Epidermal melanocyte (primary cell): ENCODE measurements around the gene MYH6.

Source experiments
- DNase-seq: peaks from one replicate; pipeline ENCODE4 v3.0.0; 2011; ENCODE audit warnings: low spot score; ENCODE audit not compliant: insufficient read length

The MYH6 gene

GRCh38 chr14:23379366-23380196 lies 28.5 kb downstream of the MYH6 start:
- no peak for DNase-seq

- DNase-seq: no peak
Measured at GRCh38 chr14:23378612-23379220, 29.4 kb downstream of the MYH6 start.

GRCh38 chr14:23377573-23378563 lies 30.2 kb downstream of the MYH6 start:
- no peak for DNase-seq

GRCh38 chr14:23377198-23377550 lies 30.9 kb downstream of the MYH6 start:
- DNase-seq: no peak

DNA sequence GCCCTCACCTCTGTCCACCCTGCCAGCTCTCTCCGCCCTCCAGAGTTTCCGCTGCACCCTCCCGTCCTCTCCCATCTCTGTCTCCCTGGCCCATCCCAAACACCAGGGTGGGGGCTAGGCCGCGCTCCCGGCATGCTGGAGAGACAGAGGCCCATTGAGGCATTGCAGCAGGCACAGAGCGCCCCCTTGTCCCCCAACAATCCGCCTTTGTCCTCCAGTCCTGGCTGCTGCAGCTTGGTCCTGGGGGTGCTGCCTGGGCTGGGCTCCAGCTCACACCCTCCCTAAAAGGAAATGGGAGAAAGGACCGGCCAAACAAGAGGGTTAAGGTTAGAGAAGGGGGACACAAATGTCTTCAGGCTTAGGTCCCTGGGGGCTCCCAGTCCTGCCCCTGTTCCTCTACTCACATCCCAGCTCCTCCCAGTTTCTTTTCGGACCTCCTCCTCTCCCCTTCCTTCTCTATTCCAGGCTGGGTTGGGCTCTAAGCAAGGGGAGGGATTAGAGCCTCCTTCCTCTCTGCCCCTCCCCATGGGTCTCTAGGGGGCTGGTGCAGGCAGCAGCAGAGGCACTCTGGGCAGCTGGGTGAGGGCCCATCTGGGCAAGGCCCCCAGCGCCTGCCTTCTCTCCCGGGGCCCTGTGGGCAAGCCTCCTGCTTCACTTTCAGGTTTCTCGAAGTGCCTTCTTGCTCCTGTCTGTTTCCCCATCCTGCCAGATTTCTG lies 31.4 kb downstream of the MYH6 start, which contains the start of gene CMTM5:
Gene CMTM5, plus strand, starts transcription at position 565 of the 716 bp plus-strand sequence. CDS start 206 bp downstream, outside the sequence.
- DNase-seq: no peak

DNA sequence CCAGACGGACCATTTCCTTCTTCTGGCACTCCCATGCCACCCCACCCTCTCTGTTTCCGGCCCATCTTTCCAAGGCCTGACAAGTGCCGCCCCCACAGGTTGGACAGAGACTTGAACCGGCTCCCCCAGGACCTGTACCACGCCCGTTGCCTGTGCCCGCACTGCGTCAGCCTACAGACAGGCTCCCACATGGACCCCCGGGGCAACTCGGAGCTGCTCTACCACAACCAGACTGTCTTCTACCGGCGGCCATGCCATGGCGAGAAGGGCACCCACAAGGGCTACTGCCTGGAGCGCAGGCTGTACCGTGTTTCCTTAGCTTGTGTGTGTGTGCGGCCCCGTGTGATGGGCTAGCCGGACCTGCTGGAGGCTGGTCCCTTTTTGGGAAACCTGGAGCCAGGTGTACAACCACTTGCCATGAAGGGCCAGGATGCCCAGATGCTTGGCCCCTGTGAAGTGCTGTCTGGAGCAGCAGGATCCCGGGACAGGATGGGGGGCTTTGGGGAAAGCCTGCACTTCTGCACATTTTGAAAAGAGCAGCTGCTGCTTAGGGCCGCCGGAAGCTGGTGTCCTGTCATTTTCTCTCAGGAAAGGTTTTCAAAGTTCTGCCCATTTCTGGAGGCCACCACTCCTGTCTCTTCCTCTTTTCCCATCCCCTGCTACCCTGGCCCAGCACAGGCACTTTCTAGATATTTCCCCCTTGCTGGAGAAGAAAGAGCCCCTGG lies 32.4 kb downstream of the MYH6 start:
- DNase-seq: no peak

DNA sequence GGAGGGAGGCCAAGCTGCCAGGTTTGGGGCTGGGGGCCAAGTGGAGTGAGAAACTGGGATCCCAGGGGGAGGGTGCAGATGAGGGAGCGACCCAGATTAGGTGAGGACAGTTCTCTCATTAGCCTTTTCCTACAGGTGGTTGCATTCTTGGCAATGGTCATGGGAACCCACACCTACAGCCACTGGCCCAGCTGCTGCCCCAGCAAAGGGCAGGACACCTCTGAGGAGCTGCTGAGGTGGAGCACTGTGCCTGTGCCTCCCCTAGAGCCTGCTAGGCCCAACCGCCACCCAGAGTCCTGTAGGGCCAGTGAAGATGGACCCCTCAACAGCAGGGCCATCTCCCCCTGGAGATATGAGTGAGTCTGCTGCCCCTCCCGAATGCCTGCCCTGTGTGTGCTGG lies 35.0 kb downstream of the MYH6 start:
- DNase-seq: no peak

- no peak for DNase-seq
Measured at GRCh38 chr14:23372509-23372908, 35.6 kb downstream of the MYH6 start, which contains the start of gene IL25. Gene IL25 (plus strand): TSS chr14:23372809.

DNA sequence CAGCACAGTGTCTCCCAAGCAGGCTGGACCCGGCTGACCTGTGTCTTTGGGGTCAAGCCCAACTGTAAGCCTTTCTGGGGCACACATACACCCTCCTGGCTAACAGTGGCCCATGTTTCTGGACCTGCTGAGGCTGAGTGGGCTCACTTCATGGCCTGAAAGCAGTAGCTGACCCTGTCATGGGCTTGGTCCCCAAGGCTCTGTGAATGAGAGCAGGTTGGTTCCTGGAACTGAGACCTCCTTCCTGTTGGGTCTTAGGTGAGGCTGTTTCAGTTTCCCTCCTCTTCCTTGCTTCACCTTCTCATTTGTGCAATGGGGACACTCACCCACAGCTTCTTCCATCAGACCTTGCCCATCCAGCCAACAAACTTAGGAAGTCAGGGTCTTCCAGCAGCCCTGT lies 36.2 kb downstream of the MYH6 start:
- no peak for DNase-seq

DNA sequence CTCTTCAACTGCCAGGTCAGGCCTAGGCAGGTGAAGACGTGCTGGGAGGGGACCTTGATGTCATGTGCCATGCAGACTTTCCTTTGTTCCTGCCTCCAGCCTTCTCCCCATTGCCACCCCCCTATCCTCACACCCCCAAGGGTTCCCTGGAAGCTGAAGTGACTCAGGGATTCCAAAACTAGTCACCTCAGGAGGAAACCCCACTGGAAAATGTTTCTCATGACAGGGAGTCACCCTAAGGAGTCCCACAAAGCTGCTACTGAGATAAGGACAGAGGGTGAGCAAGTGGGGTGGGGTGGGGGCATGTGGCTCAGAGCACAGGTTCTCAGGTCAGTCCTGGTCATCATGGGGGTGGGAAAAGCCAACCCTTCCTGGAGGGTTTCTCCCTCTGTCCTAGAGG lies 37.9 kb downstream of the MYH6 start:
- no peak for DNase-seq

- peak; percentile 76 for DNase-seq
Measured at GRCh38 chr14:23366426-23366921, 41.6 kb downstream of the MYH6 start.

DNA sequence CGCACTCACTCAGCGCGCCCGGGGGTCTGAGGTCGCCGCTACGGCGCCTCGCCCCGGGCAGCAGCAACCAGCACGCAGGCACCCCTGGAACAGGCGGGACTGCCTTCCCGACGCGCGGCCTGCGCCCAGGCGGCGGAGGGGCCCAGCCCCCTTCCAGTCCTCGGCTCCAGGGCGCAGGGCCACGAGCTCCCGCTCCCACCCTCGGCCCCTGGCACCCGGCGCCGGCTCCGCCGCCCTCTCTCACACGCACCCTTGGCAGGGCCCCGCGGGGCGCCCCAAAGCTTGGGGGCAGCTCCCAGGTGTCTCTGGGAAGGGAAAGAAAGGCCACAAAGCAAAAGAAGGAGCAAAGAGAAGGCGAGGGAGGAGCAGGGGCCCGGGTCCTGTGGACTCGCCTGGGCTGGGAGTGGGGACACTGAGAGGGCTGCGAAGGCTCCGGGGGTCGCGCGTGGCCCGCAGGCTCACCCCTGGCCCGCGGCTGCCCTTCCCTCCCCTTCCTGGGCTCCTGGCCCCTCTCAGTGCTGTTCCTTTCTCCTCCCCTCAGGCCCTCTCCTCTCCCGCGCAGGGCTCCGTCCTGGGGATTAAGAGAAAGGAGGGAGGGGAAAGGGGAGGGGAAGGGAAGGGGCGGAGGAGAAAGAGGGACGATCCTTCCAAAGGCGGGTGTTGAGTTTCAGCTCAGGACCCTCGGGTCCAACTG lies 42.2 kb downstream of the MYH6 start:
- DNase-seq: peak; percentile 82

- DNase-seq: no peak
Measured at GRCh38 chr14:23365036-23365731, 42.9 kb downstream of the MYH6 start, which contains the start of gene EFS. Gene EFS (minus strand): TSS chr14:23365172. CDS start chr14:23365025, 147 bp downstream.

GRCh38 chr14:23364164-23365035 lies 43.7 kb downstream of the MYH6 start:
- peak; percentile 73 for DNase-seq

- DNase-seq: no peak
Measured at GRCh38 chr14:23362200-23362599, 45.9 kb downstream of the MYH6 start.

- DNase-seq: no peak
Measured at GRCh38 chr14:23361763-23362162, 46.3 kb downstream of the MYH6 start.

DNA sequence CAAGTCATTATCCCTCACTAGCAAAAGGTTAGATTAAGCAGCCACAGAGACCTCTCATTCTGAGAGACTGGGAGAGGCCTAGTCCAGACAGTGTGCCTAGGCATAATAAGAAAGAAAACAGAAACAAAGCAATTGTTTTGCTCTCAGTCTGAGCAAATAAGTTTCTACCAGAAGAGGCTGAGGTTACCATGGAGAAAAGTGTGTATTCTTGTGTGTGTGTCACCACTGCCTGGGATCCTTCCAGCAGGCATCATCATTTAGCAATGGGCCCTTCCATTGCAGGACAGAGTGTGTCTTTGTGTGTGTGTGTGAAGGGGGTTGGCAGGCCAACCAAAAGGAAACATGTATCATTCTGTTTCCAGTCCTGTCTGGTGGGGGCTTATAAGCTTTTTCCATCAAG lies 46.8 kb downstream of the MYH6 start:
- DNase-seq: no peak

- no peak for DNase-seq
Measured at GRCh38 chr14:23360496-23360895, 47.6 kb downstream of the MYH6 start.
